ENCODE measurements around the gene CLTCL1. TPM values are rescaled to one million over a fixed set of nuclear protein-coding genes. Genes with fewer than 3 reads are reported as not detected.

The CLTCL1 gene
- total RNA-seq, 1 experiment from 2014 or later = 7.1 TPM

Other genes with a start within 250 kb of the CLTCL1 start
- gene DGCR2, start 169.3 kb downstream of the CLTCL1 start, total RNA-seq (2021; ENCODE audit: unreplicated experiment) = 42.9 TPM
- not detected for gene TSSK2, start 160.4 kb downstream of the CLTCL1 start, total RNA-seq (2021; ENCODE audit: unreplicated experiment)
- gene ESS2, start 147.1 kb downstream of the CLTCL1 start, total RNA-seq (2021; ENCODE audit: unreplicated experiment) = 17.7 TPM
- not detected for gene GSC2, start 141.4 kb downstream of the CLTCL1 start, total RNA-seq (2021; ENCODE audit: unreplicated experiment)
- gene SLC25A1, start 113.0 kb downstream of the CLTCL1 start, total RNA-seq (2021; ENCODE audit: unreplicated experiment) = 146 TPM
- gene HIRA, start 140.0 kb upstream of the CLTCL1 start, total RNA-seq (2021; ENCODE audit: unreplicated experiment) = 30.6 TPM
- gene MRPL40, start 140.8 kb upstream of the CLTCL1 start, total RNA-seq (2021; ENCODE audit: unreplicated experiment) = 40.1 TPM
- 17.7 TPM for gene C22orf39, start 156.0 kb upstream of the CLTCL1 start, total RNA-seq (2021; ENCODE audit: unreplicated experiment)
- 97.5 TPM for gene UFD1, start 187.5 kb upstream of the CLTCL1 start, total RNA-seq (2021; ENCODE audit: unreplicated experiment)
- 43.4 TPM for gene CDC45, start 188.2 kb upstream of the CLTCL1 start, total RNA-seq (2021; ENCODE audit: unreplicated experiment)
- gene CLDN5, start 232.7 kb upstream of the CLTCL1 start, total RNA-seq (2021; ENCODE audit: unreplicated experiment) = 0.32 TPM